ENCODE results near the gene ANKDD1A. TPM values are rescaled to one million over a fixed set of nuclear protein-coding genes. Genes with fewer than 3 reads are reported as not detected.

ANKDD1A gene
- total RNA-seq (2012; rRNA removed) = 1.3 and 2.0 TPM in 2 replicates

DNA sequence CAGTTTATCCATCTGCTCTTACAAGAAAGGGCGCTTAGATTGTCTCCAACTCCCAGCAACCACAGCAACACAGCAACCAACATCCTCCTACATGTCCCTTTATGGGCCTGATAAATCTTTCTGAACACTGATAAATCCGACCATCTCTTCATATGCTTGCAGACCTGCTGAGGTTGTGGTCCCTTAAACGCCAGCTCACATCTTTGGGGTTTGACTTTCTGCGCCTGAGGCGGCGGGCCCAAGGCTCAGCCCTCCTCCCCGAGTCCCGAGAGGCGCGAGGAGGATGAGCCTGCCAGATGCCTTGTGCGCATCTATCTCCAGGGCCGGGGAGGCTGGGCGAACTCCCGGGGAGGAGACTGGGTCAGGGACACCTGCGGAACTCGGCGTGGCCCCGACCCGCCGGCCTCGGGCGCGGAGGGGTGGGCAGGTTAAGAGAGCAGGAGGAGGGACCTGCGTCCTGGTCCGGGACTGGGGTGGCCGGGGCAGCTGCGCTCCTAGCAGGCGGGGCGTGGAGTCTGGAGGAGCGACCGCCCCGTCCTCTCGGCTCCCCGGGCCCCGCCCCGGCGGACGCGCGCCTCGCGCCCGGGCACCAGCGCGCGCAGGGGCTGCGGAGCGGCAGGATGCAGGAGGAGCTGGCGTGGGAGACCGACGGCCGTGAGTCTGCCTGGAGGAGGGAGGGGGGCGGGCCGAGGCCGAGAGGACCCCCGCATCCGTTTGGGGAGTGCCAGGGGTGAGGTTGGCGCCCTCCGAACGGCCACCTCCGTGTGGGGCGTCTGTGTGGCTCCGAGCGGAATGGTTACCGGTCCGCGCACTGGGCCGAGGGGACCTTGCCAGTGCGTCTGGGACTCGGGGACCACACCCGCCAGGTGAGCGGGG is at the start of gene ANKDD1A:
Gene ANKDD1A (plus strand): TSS at position 592 of the 876 bp plus-strand sequence. CDS start 29 bp downstream, at position 621.
- Histone ChIP-seq H3K4me3 (ENCODE audit: low read length) (peak within 1 kb of the TSS; percentile 87), H3K4me1 (ENCODE audit: control insufficient read depth, insufficient read depth, low read length) (peaks cover 4% of the 10 kb centered on the region), H3K36me3 (ENCODE audit: insufficient read depth, low read length) (no peaks in the 10 kb centered on the region), H3K4me2 (ENCODE audit: low read length) (peak within 1 kb of the TSS; percentile 95), H3K27me3 (ENCODE audit: control insufficient read depth, insufficient read depth, low read length) (no peaks in the 10 kb centered on the region), H3K9me3 (replicated peaks; ENCODE audit: low read length) (no peaks in the 10 kb centered on the region), H3K9ac (ENCODE audit: low read depth, low read length) (peak within 1 kb of the TSS; percentile 60)

DNA sequence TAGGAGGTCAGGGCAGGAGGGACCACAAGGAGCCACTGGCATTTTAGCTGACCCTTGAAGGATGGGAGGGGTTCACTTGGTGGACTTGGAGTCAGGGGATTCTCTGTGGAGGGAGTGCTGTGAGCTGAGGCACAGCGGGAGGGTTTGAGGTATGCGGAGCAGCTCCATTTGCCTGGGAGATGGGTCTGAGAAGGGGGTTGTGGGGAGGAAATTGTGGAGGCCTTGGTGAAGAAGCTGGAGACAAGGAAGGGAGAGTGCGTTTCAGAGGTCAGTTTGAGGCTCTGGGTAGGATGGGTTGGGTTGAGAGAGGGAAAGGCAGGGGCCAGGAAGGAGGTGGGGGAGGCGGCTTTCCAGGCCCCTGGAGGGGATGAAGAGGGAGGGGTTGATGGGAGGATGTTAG is 49.7 kb upstream of the ANKDD1A start:
- H3K4me3 ChIP-seq (ENCODE audit: low read length) = no peak overlapping the region
- H3K36me3 ChIP-seq (ENCODE audit: insufficient read depth, low read length) = peaks cover 67% of the 10 kb centered on the region
- no peak overlapping the region for H3K4me2 ChIP-seq (ENCODE audit: low read length)
- no peaks in the 10 kb centered on the region for H3K9me3 ChIP-seq (replicated peaks; ENCODE audit: low read length)
- H3K27me3 ChIP-seq (ENCODE audit: control insufficient read depth, insufficient read depth, low read length) = no peaks in the 10 kb centered on the region
- no peak overlapping the region for H3K9ac ChIP-seq (ENCODE audit: low read depth, low read length)
- peaks cover 52% of the 10 kb centered on the region for H3K4me1 ChIP-seq (ENCODE audit: control insufficient read depth, insufficient read depth, low read length)

DNA sequence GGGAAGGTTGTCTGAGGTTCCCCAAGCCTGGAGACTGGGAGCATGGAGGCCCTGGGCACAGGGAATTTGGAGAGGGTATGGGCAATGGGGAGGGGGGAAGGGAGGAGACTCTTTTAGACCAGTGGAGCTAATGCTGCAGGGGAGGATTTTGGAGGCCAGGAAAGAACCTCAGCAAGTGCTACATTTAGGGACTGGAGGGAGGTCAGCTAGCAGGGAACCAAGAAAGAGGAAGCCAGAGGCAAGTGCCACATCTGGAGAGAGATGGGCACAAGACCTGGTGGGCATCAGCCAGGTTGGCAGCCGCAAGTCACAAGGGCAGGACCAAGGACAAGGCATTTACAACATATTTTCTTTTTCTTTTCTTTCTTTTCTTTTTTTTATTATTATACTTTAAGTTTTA is 49.3 kb upstream of the ANKDD1A start:
- H3K4me3 ChIP-seq (ENCODE audit: low read length) = no peak overlapping the region
- H3K27me3 ChIP-seq (ENCODE audit: control insufficient read depth, insufficient read depth, low read length) = no peaks in the 10 kb centered on the region
- peaks cover 69% of the 10 kb centered on the region for H3K36me3 ChIP-seq (ENCODE audit: insufficient read depth, low read length)
- no peak overlapping the region for H3K4me2 ChIP-seq (ENCODE audit: low read length)
- H3K9me3 ChIP-seq (replicated peaks; ENCODE audit: low read length) = no peaks in the 10 kb centered on the region
- peaks cover 47% of the 10 kb centered on the region for H3K4me1 ChIP-seq (ENCODE audit: control insufficient read depth, insufficient read depth, low read length)
- H3K9ac ChIP-seq (ENCODE audit: low read depth, low read length) = no peak overlapping the region

DNA sequence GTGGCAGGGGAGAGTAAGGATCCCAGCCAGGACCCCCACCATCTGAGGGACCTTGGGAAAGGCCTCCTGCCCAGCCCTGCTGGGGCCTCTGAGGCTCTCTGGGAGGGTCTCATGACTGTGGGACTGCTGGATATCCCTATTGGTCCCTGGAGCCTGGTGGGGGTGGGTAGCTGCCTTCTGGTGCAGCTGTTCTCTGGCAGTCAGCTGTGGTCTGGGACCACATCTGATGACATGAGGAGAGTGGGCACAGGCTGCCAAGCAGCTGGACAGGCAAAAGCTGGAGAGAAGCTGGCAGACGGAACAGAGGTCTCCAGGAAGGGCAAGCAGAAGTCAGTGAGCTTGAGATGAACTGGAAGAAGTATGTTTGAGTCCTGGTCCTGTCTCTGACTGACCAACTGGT is 47.6 kb upstream of the ANKDD1A start:
- H3K27me3 ChIP-seq (ENCODE audit: control insufficient read depth, insufficient read depth, low read length) = no peaks in the 10 kb centered on the region
- peaks cover 37% of the 10 kb centered on the region for H3K4me1 ChIP-seq (ENCODE audit: control insufficient read depth, insufficient read depth, low read length)
- no peak overlapping the region for H3K4me3 ChIP-seq (ENCODE audit: low read length)
- peak overlapping the region; percentile 40 for H3K9ac ChIP-seq (ENCODE audit: low read depth, low read length)
- peak overlapping the region; percentile 39 for H3K4me2 ChIP-seq (ENCODE audit: low read length)
- no peaks in the 10 kb centered on the region for H3K9me3 ChIP-seq (replicated peaks; ENCODE audit: low read length)
- peaks cover 61% of the 10 kb centered on the region for H3K36me3 ChIP-seq (ENCODE audit: insufficient read depth, low read length)

DNA sequence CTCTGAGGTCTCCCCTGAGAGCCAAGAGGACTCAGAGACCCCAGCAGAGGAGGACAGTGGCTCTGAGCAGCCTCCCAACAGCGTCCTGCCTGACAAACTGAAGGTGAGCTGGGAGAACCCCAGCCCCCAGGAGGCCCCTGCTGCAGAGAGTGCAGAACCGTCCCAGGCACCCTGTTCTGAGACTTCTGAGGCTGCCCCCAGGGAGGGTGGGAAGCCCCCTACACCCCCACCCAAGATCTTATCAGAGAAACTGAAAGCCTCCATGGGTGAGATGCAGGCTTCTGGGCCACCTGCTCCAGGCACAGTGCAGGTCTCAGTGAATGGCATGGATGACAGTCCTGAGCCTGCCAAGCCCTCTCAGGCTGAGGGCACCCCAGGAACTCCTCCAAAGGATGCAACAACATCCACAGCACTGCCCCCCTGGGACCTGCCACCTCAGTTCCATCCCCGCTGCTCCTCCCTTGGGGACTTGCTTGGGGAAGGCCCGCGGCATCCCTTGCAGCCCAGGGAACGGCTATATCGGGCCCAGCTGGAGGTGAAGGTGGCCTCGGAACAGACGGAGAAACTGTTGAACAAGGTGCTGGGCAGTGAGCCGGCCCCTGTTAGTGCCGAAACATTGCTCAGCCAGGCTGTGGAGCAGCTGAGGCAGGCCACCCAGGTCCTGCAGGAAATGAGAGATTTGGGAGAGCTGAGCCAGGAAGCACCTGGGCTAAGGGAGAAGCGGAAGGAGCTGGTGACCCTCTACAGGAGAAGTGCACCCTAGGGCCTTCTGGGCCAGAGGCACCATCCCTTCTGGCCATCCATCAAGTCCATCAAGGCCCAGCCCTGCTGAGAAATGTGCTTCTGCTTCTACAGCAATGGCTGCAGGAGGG is 46.3 kb upstream of the ANKDD1A start:
- Histone ChIP-seq H3K9ac (ENCODE audit: low read depth, low read length) (no peak overlapping the region), H3K36me3 (ENCODE audit: insufficient read depth, low read length) (peaks cover 48% of the 10 kb centered on the region), H3K4me3 (ENCODE audit: low read length) (no peak overlapping the region), H3K9me3 (replicated peaks; ENCODE audit: low read length) (no peaks in the 10 kb centered on the region), H3K4me1 (ENCODE audit: control insufficient read depth, insufficient read depth, low read length) (peaks cover 37% of the 10 kb centered on the region), H3K4me2 (ENCODE audit: low read length) (no peak overlapping the region), H3K27me3 (ENCODE audit: control insufficient read depth, insufficient read depth, low read length) (no peaks in the 10 kb centered on the region)

DNA sequence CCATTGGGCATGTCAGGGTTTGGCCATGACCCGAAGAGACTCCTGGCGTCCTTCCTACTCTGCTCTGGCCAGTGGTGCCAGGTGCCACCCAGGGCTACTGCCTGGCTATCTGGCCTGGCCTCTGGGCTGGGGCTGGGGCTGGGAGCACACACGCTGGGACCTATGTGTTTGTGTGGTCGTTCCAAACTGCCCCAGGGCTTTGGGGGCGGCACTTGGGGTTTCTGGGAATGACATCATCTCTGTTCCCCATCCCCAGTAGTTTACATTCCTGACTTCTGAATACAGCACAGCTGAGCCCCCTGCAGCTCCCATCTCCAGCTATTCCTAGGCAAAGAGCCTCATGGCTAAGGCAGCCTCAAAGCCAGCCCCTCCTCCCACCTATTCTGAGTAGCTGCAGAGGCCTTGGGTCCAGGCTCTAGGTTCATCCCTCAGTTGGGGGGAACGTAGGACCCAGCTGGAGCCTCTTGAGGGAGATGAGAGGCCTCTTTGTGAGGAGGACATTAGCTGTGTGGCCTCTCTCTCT is 45.6 kb upstream of the ANKDD1A start:
- H3K36me3 ChIP-seq (ENCODE audit: insufficient read depth, low read length) = peaks cover 41% of the 10 kb centered on the region
- H3K4me3 ChIP-seq (ENCODE audit: low read length) = no peak overlapping the region
- H3K9me3 ChIP-seq (replicated peaks; ENCODE audit: low read length) = no peaks in the 10 kb centered on the region
- H3K9ac ChIP-seq (ENCODE audit: low read depth, low read length) = peak overlapping the region; percentile 3
- H3K4me2 ChIP-seq (ENCODE audit: low read length) = no peak overlapping the region
- no peaks in the 10 kb centered on the region for H3K27me3 ChIP-seq (ENCODE audit: control insufficient read depth, insufficient read depth, low read length)
- peaks cover 37% of the 10 kb centered on the region for H3K4me1 ChIP-seq (ENCODE audit: control insufficient read depth, insufficient read depth, low read length)

DNA sequence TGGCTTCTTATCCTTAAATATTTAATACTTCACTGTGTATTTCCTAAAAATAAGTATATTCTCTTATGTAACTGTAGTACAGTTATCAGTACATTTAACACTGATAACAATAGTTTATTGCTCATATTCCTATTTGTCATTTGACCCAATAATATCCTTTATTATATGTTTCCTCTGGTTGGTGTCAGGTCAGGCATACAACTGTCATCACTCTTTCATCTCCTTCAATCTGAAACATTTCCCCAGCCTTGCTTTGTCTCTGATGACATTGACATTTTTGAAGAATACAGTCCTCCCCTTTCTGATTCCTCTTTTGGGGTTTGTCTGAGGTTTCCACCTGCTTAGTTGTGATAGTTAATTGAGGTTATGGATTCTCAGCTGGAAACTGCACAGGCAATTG is 42.2 kb upstream of the ANKDD1A start:
- Histone ChIP-seq H3K27me3 (ENCODE audit: control insufficient read depth, insufficient read depth, low read length) (no peaks in the 10 kb centered on the region), H3K36me3 (ENCODE audit: insufficient read depth, low read length) (peaks cover 27% of the 10 kb centered on the region), H3K4me1 (ENCODE audit: control insufficient read depth, insufficient read depth, low read length) (peaks cover 34% of the 10 kb centered on the region), H3K4me3 (ENCODE audit: low read length) (no peak overlapping the region), H3K9me3 (replicated peaks; ENCODE audit: low read length) (no peaks in the 10 kb centered on the region), H3K4me2 (ENCODE audit: low read length) (no peak overlapping the region), H3K9ac (ENCODE audit: low read depth, low read length) (no peak overlapping the region)

DNA sequence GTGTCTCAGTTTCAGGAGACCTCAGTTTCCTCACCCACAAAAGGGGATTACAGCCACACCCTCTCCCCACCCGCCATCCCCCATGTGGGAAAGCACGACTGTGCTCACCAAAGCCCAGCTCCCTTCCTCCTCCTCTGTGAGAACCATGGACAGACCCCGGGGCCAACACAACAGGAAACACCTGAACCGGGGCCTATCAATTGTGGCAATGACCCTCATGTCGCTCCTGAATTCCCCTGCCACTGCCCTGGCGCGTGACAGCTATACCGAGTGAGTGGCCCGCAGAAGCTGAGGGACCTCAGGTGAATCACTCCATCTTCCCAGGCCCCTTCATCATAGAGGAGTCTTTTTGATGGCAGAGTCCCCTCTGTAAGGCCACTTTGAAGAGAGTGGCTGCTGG is 41.3 kb upstream of the ANKDD1A start:
- no peak overlapping the region for H3K4me2 ChIP-seq (ENCODE audit: low read length)
- no peak overlapping the region for H3K9ac ChIP-seq (ENCODE audit: low read depth, low read length)
- no peaks in the 10 kb centered on the region for H3K27me3 ChIP-seq (ENCODE audit: control insufficient read depth, insufficient read depth, low read length)
- H3K36me3 ChIP-seq (ENCODE audit: insufficient read depth, low read length) = peaks cover 19% of the 10 kb centered on the region
- H3K9me3 ChIP-seq (replicated peaks; ENCODE audit: low read length) = no peaks in the 10 kb centered on the region
- no peak overlapping the region for H3K4me3 ChIP-seq (ENCODE audit: low read length)
- peaks cover 25% of the 10 kb centered on the region for H3K4me1 ChIP-seq (ENCODE audit: control insufficient read depth, insufficient read depth, low read length)

DNA sequence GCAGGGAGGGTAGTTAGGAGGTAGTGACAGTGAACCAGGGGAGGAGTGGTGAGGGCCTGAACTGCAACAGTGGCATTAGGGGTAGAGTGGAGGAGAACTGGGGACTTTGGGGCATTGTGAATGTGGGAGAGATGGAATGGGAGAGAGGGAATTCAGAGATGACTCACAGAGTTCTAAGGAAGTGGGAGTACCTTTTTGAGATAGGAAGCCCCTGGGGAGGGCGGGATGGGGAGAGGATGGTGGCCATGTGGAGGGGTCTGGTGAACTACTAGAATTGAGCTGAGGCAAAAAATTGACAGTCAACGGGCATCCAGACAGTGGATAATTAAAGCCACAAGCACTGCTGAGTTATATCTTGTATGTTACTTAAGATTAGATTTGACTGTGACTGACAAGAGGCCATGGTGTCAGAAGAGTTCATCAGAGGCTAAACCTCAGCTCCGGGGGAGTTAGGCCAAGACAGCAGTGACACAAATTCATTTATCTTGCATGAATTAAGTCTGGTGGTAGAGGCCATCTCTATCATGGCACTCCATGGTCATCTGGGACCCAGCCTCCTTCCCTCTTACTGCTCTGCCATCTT is 36.0 kb upstream of the ANKDD1A start:
- Histone ChIP-seq H3K27me3 (ENCODE audit: control insufficient read depth, insufficient read depth, low read length) (no peaks in the 10 kb centered on the region), H3K4me3 (ENCODE audit: low read length) (no peak overlapping the region), H3K9me3 (replicated peaks; ENCODE audit: low read length) (no peaks in the 10 kb centered on the region), H3K9ac (ENCODE audit: low read depth, low read length) (no peak overlapping the region), H3K4me2 (ENCODE audit: low read length) (no peak overlapping the region), H3K4me1 (ENCODE audit: control insufficient read depth, insufficient read depth, low read length) (peaks cover 19% of the 10 kb centered on the region), H3K36me3 (ENCODE audit: insufficient read depth, low read length) (no peaks in the 10 kb centered on the region)

DNA sequence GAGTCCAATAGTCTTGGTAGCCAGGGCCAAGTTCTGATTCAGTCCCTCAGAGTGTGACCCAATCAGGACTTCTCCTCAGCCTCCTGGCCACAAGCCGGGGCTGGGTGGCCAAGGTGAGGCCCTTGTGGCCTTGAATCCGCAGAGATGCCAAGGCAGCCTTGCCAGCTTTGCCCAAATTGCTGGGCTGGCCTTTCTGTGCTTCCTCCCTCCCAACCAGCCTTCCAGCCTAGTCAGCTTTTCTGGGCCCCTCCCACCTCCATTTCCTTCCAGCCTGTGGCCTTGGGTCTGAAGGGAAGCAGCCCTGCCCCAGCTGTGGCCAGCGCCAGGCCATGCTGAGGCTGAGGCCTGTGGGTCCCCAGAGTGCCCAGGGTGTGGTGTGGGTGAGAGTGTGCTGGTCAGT is 34.3 kb upstream of the ANKDD1A start:
- Histone ChIP-seq H3K9ac (ENCODE audit: low read depth, low read length) (peak overlapping the region; percentile 48), H3K4me1 (ENCODE audit: control insufficient read depth, insufficient read depth, low read length) (peaks cover 27% of the 10 kb centered on the region), H3K4me3 (ENCODE audit: low read length) (no peak overlapping the region), H3K9me3 (replicated peaks; ENCODE audit: low read length) (no peaks in the 10 kb centered on the region), H3K36me3 (ENCODE audit: insufficient read depth, low read length) (no peaks in the 10 kb centered on the region), H3K4me2 (ENCODE audit: low read length) (no peak overlapping the region), H3K27me3 (ENCODE audit: control insufficient read depth, insufficient read depth, low read length) (no peaks in the 10 kb centered on the region)

DNA sequence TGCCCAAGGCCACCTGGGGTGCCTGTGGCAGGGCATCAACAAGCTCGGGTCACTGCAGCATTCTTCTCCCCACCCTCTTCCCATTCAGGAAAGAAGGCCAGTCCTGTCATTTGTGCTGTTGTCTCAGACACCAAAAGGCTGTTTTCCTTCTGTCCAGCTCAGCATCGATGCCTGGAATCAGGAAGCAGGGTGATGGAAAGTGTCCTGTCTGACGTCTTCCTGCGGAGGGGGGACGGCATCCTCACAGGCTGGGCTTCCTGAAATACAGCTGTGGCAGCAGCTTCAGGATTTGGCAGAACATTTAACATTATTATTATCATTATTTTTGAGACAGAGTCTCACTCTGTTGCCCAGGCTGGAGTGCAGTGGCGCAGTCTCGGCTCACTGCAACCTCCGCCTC is 33.0 kb upstream of the ANKDD1A start:
- Histone ChIP-seq H3K27me3 (ENCODE audit: control insufficient read depth, insufficient read depth, low read length) (no peaks in the 10 kb centered on the region), H3K4me2 (ENCODE audit: low read length) (no peak overlapping the region), H3K4me1 (ENCODE audit: control insufficient read depth, insufficient read depth, low read length) (peaks cover 31% of the 10 kb centered on the region), H3K36me3 (ENCODE audit: insufficient read depth, low read length) (no peaks in the 10 kb centered on the region), H3K9ac (ENCODE audit: low read depth, low read length) (no peak overlapping the region), H3K9me3 (replicated peaks; ENCODE audit: low read length) (no peaks in the 10 kb centered on the region), H3K4me3 (ENCODE audit: low read length) (no peak overlapping the region)
